SU-DHL-6 (cell line): ENCODE results near the gene NRXN2.

Experiments used
- H2AFZ ChIP-seq: fragments of 200-600 bp; sonication (generic); 2 replicates; pipeline ENCODE4 v1.6.1; 2014; ENCODE audit warnings: low read depth, mild to moderate bottlenecking, moderate library complexity, mixed read lengths, antibody characterized with exemption, low read length; ENCODE audit not compliant: severe bottlenecking
- H3F3A ChIP-seq: fragments of 200-600 bp; shearing (Covaris generic); 2 replicates; pipeline ENCODE4 v1.6.0; 2016; ENCODE audit warnings: antibody characterized with exemption, mild to moderate bottlenecking; ENCODE audit not compliant: insufficient read depth
- H3K27ac ChIP-seq: fragments of 200-600 bp; sonication (generic); 2 replicates; pipeline ENCODE4 v1.5.1; 2016; ENCODE audit warnings: low read depth, mild to moderate bottlenecking, low read length, moderate library complexity, mixed read lengths
- H3K27me3 ChIP-seq: fragments of 200-600 bp; sonication (generic), shearing (Covaris generic); 2 replicates; pipeline ENCODE4 v1.6.0; 2014; ENCODE audit warnings: mild to moderate bottlenecking, low read length
- H3K36me3 ChIP-seq: fragments of 200-600 bp; sonication (generic); 2 replicates; pipeline ENCODE4 v1.6.1; 2014; ENCODE audit warnings: mild to moderate bottlenecking, low read length, mixed read lengths
- H3K4me2 ChIP-seq: fragments of 300-600, 200-600 bp; shearing (Covaris generic), sonication (generic); 2 replicates; pipeline ENCODE4 v1.6.0; 2014; ENCODE audit warnings: low read length, low read depth, mild to moderate bottlenecking; ENCODE audit not compliant: poor library complexity, severe bottlenecking
- H3K4me3 ChIP-seq: fragments of 200-600 bp; sonication (generic); 2 replicates; pipeline ENCODE4 v1.5.1; 2014; ENCODE audit warnings: antibody characterized with exemption, low read length, mild to moderate bottlenecking, mixed read lengths; ENCODE audit not compliant: insufficient read depth, poor library complexity, severe bottlenecking
- H3K79me2 ChIP-seq: fragments of 200-600 bp; sonication (generic); 2 replicates; pipeline ENCODE4 v1.6.1; 2014; ENCODE audit warnings: mild to moderate bottlenecking, low read length, moderate library complexity; ENCODE audit not compliant: insufficient read depth
- H3K9ac ChIP-seq: fragments of 200-600 bp; sonication (generic); 2 replicates; pipeline ENCODE4 v1.7.0; 2014; ENCODE audit warnings: mild to moderate bottlenecking, low read length
- H3K9me2 ChIP-seq: fragments of 200-600 bp; sonication (generic); replicated peaks from 2 replicates; pipeline ENCODE4 v1.6.1; 2014; ENCODE audit warnings: low read length; ENCODE audit not compliant: insufficient read depth
- H3K9me3 ChIP-seq: fragments of 200-600 bp; sonication (generic); 2 replicates; pipeline ENCODE4 v1.6.1; 2014; ENCODE audit warnings: low read length, mixed read lengths; ENCODE audit not compliant: insufficient read depth
- H4K20me1 ChIP-seq: fragments of 200-600 bp; sonication (generic); 2 replicates; pipeline ENCODE4 v1.6.1; 2014; ENCODE audit warnings: low read depth, mild to moderate bottlenecking, antibody characterized with exemption, low read length, moderate library complexity, mixed read lengths
- EZH2phosphoT487 ChIP-seq: fragments of 200-600 bp; sonication (generic), shearing (Covaris generic); conservative IDR thresholded peaks from 2 replicates; pipeline ENCODE4 v1.6.1; 2018; ENCODE audit warnings: mild to moderate bottlenecking, antibody characterized with exemption, low read length, moderate library complexity, mixed read lengths
- TF ChIP-seq, protein P1 (sequence below): fragments of 200-600 bp; sonication (generic); IDR thresholded peaks from one replicate; pipeline ENCODE4 v1.5.1; 2017; ENCODE audit warnings: antibody characterized with exemption, mild to moderate bottlenecking, low read length, moderate library complexity; ENCODE audit not compliant: insufficient read depth, poor library complexity, severe bottlenecking

The NRXN2 gene

DNA sequence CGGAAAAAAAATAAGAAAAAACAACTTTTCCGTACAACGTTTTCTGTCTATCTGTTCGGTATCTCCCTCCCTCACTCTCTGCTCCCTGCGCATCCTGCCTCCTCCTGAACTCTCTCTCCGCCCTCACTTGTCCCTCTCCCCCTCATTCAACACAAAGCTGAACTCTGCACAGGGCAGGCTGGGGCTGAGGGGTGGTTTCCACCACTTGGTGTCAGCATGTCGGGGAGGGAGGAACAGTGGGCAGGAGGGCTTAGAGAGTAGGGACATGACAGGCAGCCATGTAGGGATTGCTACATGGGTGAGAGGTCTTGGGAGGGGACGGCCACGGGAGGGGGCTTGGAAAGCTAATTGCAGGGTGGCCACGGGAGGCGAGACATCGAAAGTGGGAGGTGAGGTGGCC is 114.4 kb downstream of the NRXN2 start:
- H3K27ac ChIP-seq, result no peak overlapping the region
- H3F3A ChIP-seq, result no peaks in the 10 kb centered on the region

DNA sequence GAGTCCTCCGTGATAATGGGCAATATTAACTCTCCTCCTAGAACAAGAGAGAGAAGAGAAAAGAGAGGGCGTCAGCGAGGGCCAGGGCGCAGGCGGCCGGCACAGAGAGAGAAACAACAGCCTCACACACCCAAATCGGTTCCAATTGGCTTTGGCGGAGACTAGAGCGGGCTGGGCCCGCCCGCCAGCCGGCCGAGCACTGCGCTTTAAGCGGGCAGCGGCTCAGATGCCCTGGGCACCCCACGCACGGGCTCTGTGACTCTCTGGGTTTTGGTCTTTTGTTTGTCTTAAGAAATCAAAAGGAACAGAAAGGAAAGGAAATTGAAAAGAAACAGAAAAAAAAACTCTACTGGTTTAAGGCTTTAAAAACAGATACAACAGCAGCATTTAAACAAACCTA is 115.0 kb downstream of the NRXN2 start:
- H3K9me2 ChIP-seq, result no peaks in the 10 kb centered on the region
- H3K79me2 ChIP-seq, result no peaks in the 10 kb centered on the region
- H3K9me3 ChIP-seq, result no peaks in the 10 kb centered on the region
- TF ChIP-seq EZH2phosphoT487, result no peak
- TF ChIP-seq, protein P1, sequence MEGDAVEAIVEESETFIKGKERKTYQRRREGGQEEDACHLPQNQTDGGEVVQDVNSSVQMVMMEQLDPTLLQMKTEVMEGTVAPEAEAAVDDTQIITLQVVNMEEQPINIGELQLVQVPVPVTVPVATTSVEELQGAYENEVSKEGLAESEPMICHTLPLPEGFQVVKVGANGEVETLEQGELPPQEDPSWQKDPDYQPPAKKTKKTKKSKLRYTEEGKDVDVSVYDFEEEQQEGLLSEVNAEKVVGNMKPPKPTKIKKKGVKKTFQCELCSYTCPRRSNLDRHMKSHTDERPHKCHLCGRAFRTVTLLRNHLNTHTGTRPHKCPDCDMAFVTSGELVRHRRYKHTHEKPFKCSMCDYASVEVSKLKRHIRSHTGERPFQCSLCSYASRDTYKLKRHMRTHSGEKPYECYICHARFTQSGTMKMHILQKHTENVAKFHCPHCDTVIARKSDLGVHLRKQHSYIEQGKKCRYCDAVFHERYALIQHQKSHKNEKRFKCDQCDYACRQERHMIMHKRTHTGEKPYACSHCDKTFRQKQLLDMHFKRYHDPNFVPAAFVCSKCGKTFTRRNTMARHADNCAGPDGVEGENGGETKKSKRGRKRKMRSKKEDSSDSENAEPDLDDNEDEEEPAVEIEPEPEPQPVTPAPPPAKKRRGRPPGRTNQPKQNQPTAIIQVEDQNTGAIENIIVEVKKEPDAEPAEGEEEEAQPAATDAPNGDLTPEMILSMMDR, result no peak
- no peaks in the 10 kb centered on the region for H3K36me3 ChIP-seq
- no peak overlapping the region for H3K4me2 ChIP-seq
- H2AFZ ChIP-seq, result no peak overlapping the region
- no peaks in the 10 kb centered on the region for H3F3A ChIP-seq
- H3K4me3 ChIP-seq, result no peak overlapping the region
- no peaks in the 10 kb centered on the region for H3K27me3 ChIP-seq
- no peak overlapping the region for H3K9ac ChIP-seq
- no peak overlapping the region for H3K27ac ChIP-seq
- H4K20me1 ChIP-seq, result no peaks in the 10 kb centered on the region

More for the DNA sequence above, 114.4 kb downstream of the NRXN2 start:
- no peaks in the 10 kb centered on the region for H3K9me3 ChIP-seq
- no peak overlapping the region for H3K9ac ChIP-seq
- H3K9me2 ChIP-seq, result no peaks in the 10 kb centered on the region
- TF ChIP-seq, protein P1, result no peak
- TF ChIP-seq EZH2phosphoT487, result no peak
- no peaks in the 10 kb centered on the region for H3K27me3 ChIP-seq
- H4K20me1 ChIP-seq, result no peaks in the 10 kb centered on the region
- H3K79me2 ChIP-seq, result no peaks in the 10 kb centered on the region
- H3K36me3 ChIP-seq, result no peaks in the 10 kb centered on the region
- H3K4me2 ChIP-seq, result no peak overlapping the region
- H2AFZ ChIP-seq, result no peak overlapping the region
- H3K4me3 ChIP-seq, result no peak overlapping the region

- Histone ChIP-seq H2AFZ (no peak overlapping the region), H3K4me2 (no peak overlapping the region), H3K36me3 (no peaks in the 10 kb centered on the region), H3F3A (no peaks in the 10 kb centered on the region), H3K9me3 (no peaks in the 10 kb centered on the region), H3K27ac (no peak overlapping the region), H3K79me2 (no peaks in the 10 kb centered on the region), H4K20me1 (no peaks in the 10 kb centered on the region), H3K9ac (no peak overlapping the region), H3K9me2 (no peaks in the 10 kb centered on the region), H3K27me3 (no peaks in the 10 kb centered on the region), H3K4me3 (no peak overlapping the region)
- TF ChIP-seq EZH2phosphoT487, result no peak
- TF ChIP-seq, protein P1, result no peak
Measured at GRCh38 chr11:64607381-64607985, 115.5 kb downstream of the NRXN2 start.
